ENCODE data around the gene SEC22A. TPM values are rescaled to one million over a fixed set of nuclear protein-coding genes. Genes with fewer than 3 reads are reported as not detected.

Gene SEC22A
- total RNA-seq, 2 experiments from 2014 or later: 7.9 to 11.5 TPM

GRCh38 chr3:123239756-123240155 lies 38.0 kb downstream of the SEC22A start:
- Histone ChIP-seq H3K36me3 (ENCODE audit: insufficient read depth, low read length) (peaks cover 28% of the 10 kb centered on the region), H3K27ac (ENCODE audit: low read depth in 1 of 2, low read length in 2 of 2) (no peak overlapping the region), H3K4me3 (ENCODE audit: low read length) (no peak overlapping the region), H3K27me3 (ENCODE audit: control insufficient read depth in 1 of 2, insufficient read depth in 2 of 2, low read length in 2 of 2) (no peaks in the 10 kb centered on the region), H3K9me3 (ENCODE audit: control insufficient read depth in 1 of 2, insufficient read depth in 1 of 2, low read length in 2 of 2) (no peaks in the 10 kb centered on the region), H3K4me1 (ENCODE audit: insufficient read depth, low read length) (no peaks in the 10 kb centered on the region)
- Mint-ChIP-seq H3K9me3 (no peaks in the 10 kb centered on the region), H3K4me3 (no peak overlapping the region), H3K27me3 (no peaks in the 10 kb centered on the region), H3K4me1 (ENCODE audit: low read depth) (peaks cover 42% of the 10 kb centered on the region), H3K36me3 (ENCODE audit: low read depth) (peaks cover 84% of the 10 kb centered on the region), H3K27ac (no peak overlapping the region)
- DNase-seq: no peak
- TF ChIP-seq CTCF (IDR thresholded peaks at IDR 0.05): no peak
- POLR2A ChIA-PET: no interaction called here
- CTCF ChIA-PET: no interaction called here
- ATAC-seq (ENCODE audit: poor library complexity): no peak
- intact Hi-C loops (cut with DNase I, micrococcal nuclease): no loop called here

GRCh38 chr3:123244128-123244527 lies 42.4 kb downstream of the SEC22A start:
- peaks cover 40% of the 10 kb centered on the region for H3K4me1 Mint-ChIP-seq (ENCODE audit: low read depth)
- H3K9me3 Mint-ChIP-seq: no peaks in the 10 kb centered on the region
- Histone ChIP-seq H3K4me3 (ENCODE audit: low read length) (no peak overlapping the region), H3K9me3 (ENCODE audit: control insufficient read depth in 1 of 2, insufficient read depth in 1 of 2, low read length in 2 of 2) (no peaks in the 10 kb centered on the region), H3K36me3 (ENCODE audit: insufficient read depth, low read length) (peaks cover 57% of the 10 kb centered on the region), H3K27me3 (ENCODE audit: control insufficient read depth in 1 of 2, insufficient read depth in 2 of 2, low read length in 2 of 2) (no peaks in the 10 kb centered on the region), H3K4me1 (ENCODE audit: insufficient read depth, low read length) (no peaks in the 10 kb centered on the region), H3K27ac (ENCODE audit: low read depth in 1 of 2, low read length in 2 of 2) (no peak overlapping the region)
- ATAC-seq (ENCODE audit: poor library complexity) (no peak), DNase-seq (peak in 12 of 14 experiments; percentile 5 to 49 (median 12))
- ChIA-PET CTCF (no interaction called here), POLR2A (no interaction called here)
- H3K27me3 Mint-ChIP-seq: no peaks in the 10 kb centered on the region
- no peak overlapping the region for H3K4me3 Mint-ChIP-seq
- no peak for TF ChIP-seq CTCF (IDR thresholded peaks at IDR 0.05)
- intact Hi-C loops (cut with DNase I, micrococcal nuclease): no loop called here
- H3K36me3 Mint-ChIP-seq (ENCODE audit: low read depth): peaks cover 91% of the 10 kb centered on the region
- no peak overlapping the region for H3K27ac Mint-ChIP-seq

- Mint-ChIP-seq H3K36me3 (ENCODE audit: low read depth) (peaks cover 88% of the 10 kb centered on the region), H3K4me1 (ENCODE audit: low read depth) (peaks cover 28% of the 10 kb centered on the region), H3K27me3 (no peaks in the 10 kb centered on the region), H3K9me3 (no peaks in the 10 kb centered on the region), H3K4me3 (no peak overlapping the region), H3K27ac (no peak overlapping the region)
- TF ChIP-seq CTCF (IDR thresholded peaks at IDR 0.05): no peak
- ChIA-PET CTCF (no interaction called here), POLR2A (no interaction called here)
- intact Hi-C loops (cut with DNase I, micrococcal nuclease): no loop called here
- no peak for DNase-seq
- H3K27ac ChIP-seq (ENCODE audit: low read depth in 1 of 2, low read length in 2 of 2): no peak overlapping the region
- no peak for ATAC-seq (ENCODE audit: poor library complexity)
- no peaks in the 10 kb centered on the region for H3K27me3 ChIP-seq (ENCODE audit: control insufficient read depth in 1 of 2, insufficient read depth in 2 of 2, low read length in 2 of 2)
- H3K36me3 ChIP-seq (ENCODE audit: insufficient read depth, low read length): peaks cover 43% of the 10 kb centered on the region
- no peaks in the 10 kb centered on the region for H3K4me1 ChIP-seq (ENCODE audit: insufficient read depth, low read length)
- H3K4me3 ChIP-seq (ENCODE audit: low read length): no peak overlapping the region
- no peaks in the 10 kb centered on the region for H3K9me3 ChIP-seq (ENCODE audit: control insufficient read depth in 1 of 2, insufficient read depth in 1 of 2, low read length in 2 of 2)
These were observed 45.1 kb downstream of the SEC22A start for GRCh38 chr3:123246866-123247265.
